ENCODE measurements around the gene RBX1.
A peak's percentile ranks its signal among the peaks of the same experiment; 100 is the strongest.

The RBX1 gene

GRCh38 chr22:40919446-40919845, 31.7 kb upstream of the RBX1 start:
- no peak overlapping the region for H3K4me2 ChIP-seq (ENCODE audit: low read length)
- no peaks in the 10 kb centered on the region for H3K27me3 ChIP-seq (ENCODE audit: control insufficient read depth, insufficient read depth, low read length)
- no peak overlapping the region for H3K9ac ChIP-seq
- H3K36me3 ChIP-seq (ENCODE audit: control insufficient read depth, insufficient read depth, low read length), result no peaks in the 10 kb centered on the region
- H3K4me3 ChIP-seq (ENCODE audit: low read depth, low read length), result no peak overlapping the region
- no peaks in the 10 kb centered on the region for H3K9me3 ChIP-seq (ENCODE audit: control insufficient read depth, low read length)
- no peak for TF ChIP-seq CTCF (IDR thresholded peaks at IDR 0.05)
- no peaks in the 10 kb centered on the region for H3K79me2 ChIP-seq
- H2AFZ ChIP-seq, result no peak overlapping the region
- H3K4me1 ChIP-seq, result no peaks in the 10 kb centered on the region
- no peak overlapping the region for H3K27ac ChIP-seq

GRCh38 chr22:40920526-40920925, 30.7 kb upstream of the RBX1 start:
- Histone ChIP-seq H3K27ac (no peak overlapping the region), H2AFZ (no peak overlapping the region), H3K79me2 (no peaks in the 10 kb centered on the region), H3K4me3 (ENCODE audit: low read depth, low read length) (no peak overlapping the region), H3K4me2 (ENCODE audit: low read length) (no peak overlapping the region), H3K4me1 (no peaks in the 10 kb centered on the region), H3K36me3 (ENCODE audit: control insufficient read depth, insufficient read depth, low read length) (no peaks in the 10 kb centered on the region), H3K9ac (no peak overlapping the region), H3K27me3 (ENCODE audit: control insufficient read depth, insufficient read depth, low read length) (no peaks in the 10 kb centered on the region), H3K9me3 (ENCODE audit: control insufficient read depth, low read length) (no peaks in the 10 kb centered on the region)
- no peak for TF ChIP-seq CTCF (IDR thresholded peaks at IDR 0.05)

GRCh38 chr22:40922484-40923303, 28.5 kb upstream of the RBX1 start:
- Histone ChIP-seq H3K36me3 (ENCODE audit: control insufficient read depth, insufficient read depth, low read length) (no peaks in the 10 kb centered on the region), H2AFZ (no peak overlapping the region), H3K4me2 (ENCODE audit: low read length) (no peak overlapping the region), H3K9me3 (ENCODE audit: control insufficient read depth, low read length) (no peaks in the 10 kb centered on the region), H3K27ac (no peak overlapping the region), H3K79me2 (no peaks in the 10 kb centered on the region), H3K4me1 (no peaks in the 10 kb centered on the region), H3K27me3 (ENCODE audit: control insufficient read depth, insufficient read depth, low read length) (no peaks in the 10 kb centered on the region), H3K9ac (no peak overlapping the region), H3K4me3 (ENCODE audit: low read depth, low read length) (no peak overlapping the region)
- TF ChIP-seq CTCF (IDR thresholded peaks at IDR 0.05), result peak; percentile 60

DNA sequence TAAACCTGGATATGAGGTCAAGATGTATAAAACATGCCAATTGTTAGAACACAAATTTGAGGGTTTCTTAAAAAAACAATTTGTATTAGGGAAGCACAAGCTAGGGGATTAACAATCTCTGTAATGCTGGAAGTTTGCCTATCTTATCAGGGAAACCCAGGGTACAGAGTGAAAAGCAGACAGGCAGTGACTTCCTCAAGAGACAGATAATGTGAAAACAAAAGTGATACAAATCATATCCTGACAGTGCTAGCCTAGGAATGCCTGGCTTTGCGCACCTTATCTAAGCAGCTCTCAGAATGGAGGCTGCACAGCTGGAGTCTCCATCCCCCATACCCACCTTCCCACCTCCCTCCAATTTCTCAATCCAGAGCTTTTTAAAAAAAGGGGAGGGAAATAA, 22.5 kb upstream of the RBX1 start:
- Histone ChIP-seq H3K27ac (no peak overlapping the region), H3K79me2 (no peaks in the 10 kb centered on the region), H3K4me1 (no peaks in the 10 kb centered on the region), H3K9me3 (ENCODE audit: control insufficient read depth, low read length) (no peaks in the 10 kb centered on the region), H3K27me3 (ENCODE audit: control insufficient read depth, insufficient read depth, low read length) (no peaks in the 10 kb centered on the region), H2AFZ (no peak overlapping the region), H3K4me2 (ENCODE audit: low read length) (no peak overlapping the region), H3K9ac (no peak overlapping the region), H3K4me3 (ENCODE audit: low read depth, low read length) (no peak overlapping the region), H3K36me3 (ENCODE audit: control insufficient read depth, insufficient read depth, low read length) (no peaks in the 10 kb centered on the region)
- no peak for TF ChIP-seq CTCF (IDR thresholded peaks at IDR 0.05)

- H3K27ac ChIP-seq, result no peak overlapping the region
- no peaks in the 10 kb centered on the region for H3K79me2 ChIP-seq
- H3K4me2 ChIP-seq (ENCODE audit: low read length), result no peak overlapping the region
- no peak overlapping the region for H3K9ac ChIP-seq
- H3K36me3 ChIP-seq (ENCODE audit: control insufficient read depth, insufficient read depth, low read length), result no peaks in the 10 kb centered on the region
- no peaks in the 10 kb centered on the region for H3K9me3 ChIP-seq (ENCODE audit: control insufficient read depth, low read length)
- H3K4me1 ChIP-seq, result no peaks in the 10 kb centered on the region
- no peak for TF ChIP-seq CTCF (IDR thresholded peaks at IDR 0.05)
- H3K27me3 ChIP-seq (ENCODE audit: control insufficient read depth, insufficient read depth, low read length), result no peaks in the 10 kb centered on the region
- no peak overlapping the region for H3K4me3 ChIP-seq (ENCODE audit: low read depth, low read length)
- no peak overlapping the region for H2AFZ ChIP-seq
Measured at GRCh38 chr22:40932396-40932795, 18.8 kb upstream of the RBX1 start.
